Mesendoderm (in vitro differentiated cells): ENCODE results near the gene POLH.

ENCODE experiments used
- DNase-seq: peaks from one replicate; pipeline ENCODE4 v3.0.0; 2013
- H2AK5ac ChIP-seq: 2 replicates; pipeline ENCODE4 v1.6.1; 2013; ENCODE audit warnings: low read length, inconsistent platforms
- H2BK120ac ChIP-seq: 2 replicates; pipeline ENCODE4 v1.6.1; 2013; ENCODE audit warnings: low read depth, mild to moderate bottlenecking, low read length, moderate library complexity, mixed read lengths
- H2BK15ac ChIP-seq: replicated peaks from 2 replicates; pipeline ENCODE4 v1.6.1; 2013; ENCODE audit warnings: low read depth, mild to moderate bottlenecking, moderate library complexity
- H2BK5ac ChIP-seq: 2 replicates; pipeline ENCODE4 v1.6.1; 2013; ENCODE audit warnings: low read length, inconsistent platforms
- H3K18ac ChIP-seq: 2 replicates; pipeline ENCODE4 v1.6.1; 2013; ENCODE audit warnings: mild to moderate bottlenecking, low read length, mixed read lengths
- H3K23ac ChIP-seq: one replicate; pipeline ENCODE4 v1.6.1; 2013; ENCODE audit warnings: low read length
- H3K27ac ChIP-seq: 2 replicates; pipeline ENCODE4 v1.5.1; 2013; ENCODE audit warnings: low read depth, mild to moderate bottlenecking, inconsistent platforms, low read length, moderate library complexity
- H3K27me3 ChIP-seq: 2 replicates; pipeline ENCODE4 v1.6.1; 2013; ENCODE audit warnings: low read length, control low read depth, mild to moderate bottlenecking, inconsistent platforms; ENCODE audit not compliant: insufficient read depth, poor library complexity
- H3K36me3 ChIP-seq: 2 replicates; pipeline ENCODE4 v1.6.1; 2013; ENCODE audit warnings: low read length, inconsistent platforms; ENCODE audit not compliant: control insufficient read depth, insufficient read depth
- H3K4ac ChIP-seq: one replicate; pipeline ENCODE4 v1.6.1; 2013; ENCODE audit warnings: low read depth, mild to moderate bottlenecking, low read length, moderate library complexity
- H3K4me1 ChIP-seq: 2 replicates; pipeline ENCODE4 v1.6.1; 2013; ENCODE audit warnings: low read depth, low read length, inconsistent platforms; ENCODE audit not compliant: control insufficient read depth
- H3K4me2 ChIP-seq: 2 replicates; pipeline ENCODE4 v1.6.1; 2013; ENCODE audit warnings: low read length
- H3K4me3 ChIP-seq: 2 replicates; pipeline ENCODE4 v1.5.1; 2013; ENCODE audit warnings: mild to moderate bottlenecking, low read length
- H3K56ac ChIP-seq: one replicate; pipeline ENCODE4 v1.6.1; 2013; ENCODE audit warnings: low read length
- H3K79me1 ChIP-seq: 2 replicates; pipeline ENCODE4 v1.6.1; 2013; ENCODE audit warnings: low read length, inconsistent platforms
- H3K79me2 ChIP-seq: 2 replicates; pipeline ENCODE4 v1.6.1; 2013; ENCODE audit warnings: mild to moderate bottlenecking, low read length; ENCODE audit not compliant: control insufficient read depth, insufficient read depth
- H3K9ac ChIP-seq: 2 replicates; pipeline ENCODE4 v1.6.1; 2013; ENCODE audit warnings: low read length, inconsistent platforms
- H4K5ac ChIP-seq: one replicate; pipeline ENCODE4 v1.6.1; 2013; ENCODE audit warnings: low read length
- H4K8ac ChIP-seq: one replicate; pipeline ENCODE4 v1.6.1; 2013; ENCODE audit warnings: low read depth, mild to moderate bottlenecking, control low read depth, low read length, moderate library complexity
- WGBS: extraction: QIAGEN DNeasy Blood & Tissue Kit; methylation state at CpG from one replicate; pipeline ENCODE4 v1.1.7; 2013; ENCODE audit warnings: low lambda C conversion rate, missing lambda C conversion rate; ENCODE audit not compliant: insufficient coverage; ENCODE audit errors: extremely low coverage; 5-methylcytosine and 5-hydroxymethylcytosine counted together

POLH gene

DNA sequence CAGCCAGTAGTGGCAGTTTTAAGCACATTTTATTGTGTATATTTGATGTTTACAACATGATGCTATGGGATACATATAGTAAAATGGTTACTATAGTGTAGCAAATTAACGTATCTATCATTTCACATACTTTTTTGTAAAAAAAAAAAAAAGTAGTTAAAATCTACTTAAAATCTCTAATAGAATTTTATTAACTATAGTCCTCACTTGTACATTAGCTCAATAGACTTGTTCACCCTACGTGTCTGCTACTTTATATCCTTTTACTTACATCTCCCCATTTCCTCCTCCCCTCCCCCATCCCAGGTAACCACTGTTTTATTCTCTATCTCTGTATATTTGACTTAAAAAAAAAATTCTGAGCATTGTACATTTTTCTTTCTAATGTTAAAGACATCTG is 30.0 kb downstream of the POLH start:
- no peak overlapping the region for H3K23ac ChIP-seq
- no peak overlapping the region for H3K4me3 ChIP-seq
- peaks cover 3% of the 10 kb centered on the region for H3K36me3 ChIP-seq

DNA sequence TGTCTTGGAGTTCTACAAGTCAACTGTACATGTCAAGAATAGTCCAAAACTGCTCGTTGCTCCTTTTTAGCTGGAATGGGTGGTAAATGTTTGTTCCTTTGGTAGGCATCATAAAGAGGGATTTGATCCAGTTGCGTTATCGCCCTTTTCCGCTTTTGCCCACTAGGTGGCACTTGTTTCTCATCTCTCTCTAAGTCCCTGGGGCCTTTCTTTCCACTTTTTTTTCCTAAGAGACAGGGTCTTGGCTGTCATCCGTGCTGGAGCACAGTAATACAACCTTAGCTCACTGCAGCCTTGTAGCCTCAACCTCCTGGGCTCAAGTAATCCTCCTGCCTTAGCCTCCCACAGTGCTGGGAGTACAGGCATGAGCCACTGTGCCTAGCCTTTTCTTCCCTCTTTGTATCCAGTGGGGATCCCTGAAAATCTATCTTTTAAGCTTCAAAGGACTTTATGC is 32.4 kb downstream of the POLH start:
- peak; percentile 88 for DNase-seq
- H2BK120ac ChIP-seq = no peak overlapping the region
- no peak overlapping the region for H3K27ac ChIP-seq
- H3K4me2 ChIP-seq = no peak overlapping the region
- H4K8ac ChIP-seq = no peak overlapping the region
- H3K56ac ChIP-seq = no peak overlapping the region
- H2BK15ac ChIP-seq = no peak overlapping the region
- H3K9ac ChIP-seq = no peak overlapping the region
- H4K5ac ChIP-seq = no peak overlapping the region
- H3K18ac ChIP-seq = no peak overlapping the region
- H3K23ac ChIP-seq = no peak overlapping the region
- no CpG with 5 or more reads among the region's 5 CpGs for WGBS
- no peak overlapping the region for H3K4me3 ChIP-seq
- no peaks in the 10 kb centered on the region for H3K79me1 ChIP-seq
- H3K79me2 ChIP-seq = no peaks in the 10 kb centered on the region
- peaks cover 4% of the 10 kb centered on the region for H3K36me3 ChIP-seq
- no peak overlapping the region for H3K4ac ChIP-seq
- no peaks in the 10 kb centered on the region for H3K4me1 ChIP-seq
- no peak overlapping the region for H2BK5ac ChIP-seq
- no peaks in the 10 kb centered on the region for H3K27me3 ChIP-seq
- no peak overlapping the region for H2AK5ac ChIP-seq

More for the DNA sequence above, 30.0 kb downstream of the POLH start:
- Histone ChIP-seq H3K4me2 (no peak overlapping the region), H4K5ac (no peak overlapping the region), H3K56ac (no peak overlapping the region), H2AK5ac (no peak overlapping the region), H2BK5ac (no peak overlapping the region), H3K9ac (no peak overlapping the region), H3K4me1 (no peaks in the 10 kb centered on the region), H3K27me3 (no peaks in the 10 kb centered on the region), H3K79me1 (no peaks in the 10 kb centered on the region), H3K27ac (no peak overlapping the region), H2BK15ac (no peak overlapping the region), H3K79me2 (no peaks in the 10 kb centered on the region), H3K18ac (no peak overlapping the region), H3K4ac (no peak overlapping the region), H4K8ac (no peak overlapping the region), H2BK120ac (no peak overlapping the region)
- WGBS = 100% methylated on average over 1 of the region's 2 CpGs
- DNase-seq = no peak

DNA sequence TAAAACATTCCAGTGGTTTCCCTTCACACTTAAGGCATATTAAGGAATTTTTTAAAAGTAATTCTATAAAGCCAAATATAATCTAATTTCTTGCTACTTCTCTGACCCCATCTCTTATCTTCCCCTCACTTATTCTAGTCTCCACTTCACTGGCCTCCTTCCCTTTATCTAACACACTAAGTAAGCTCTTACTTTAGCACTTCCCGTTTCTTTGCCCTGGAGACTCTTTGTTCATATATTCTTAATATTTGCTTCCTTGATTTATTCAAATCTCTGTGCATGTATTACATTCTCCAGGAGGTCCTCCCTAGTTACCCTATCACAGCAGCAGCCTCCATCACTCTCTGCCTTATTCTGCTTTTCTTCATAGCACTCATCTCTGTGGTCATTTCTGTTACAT is 32.8 kb downstream of the POLH start:
- H2BK5ac ChIP-seq = no peak overlapping the region
- no peak overlapping the region for H3K27ac ChIP-seq
- H3K23ac ChIP-seq = no peak overlapping the region
- H3K36me3 ChIP-seq = peaks cover 4% of the 10 kb centered on the region
- H3K18ac ChIP-seq = no peak overlapping the region
- H3K9ac ChIP-seq = no peak overlapping the region
- no peak overlapping the region for H4K5ac ChIP-seq
- H2AK5ac ChIP-seq = no peak overlapping the region
- H3K4ac ChIP-seq = no peak overlapping the region
- H2BK120ac ChIP-seq = no peak overlapping the region
- H3K4me3 ChIP-seq = no peak overlapping the region
- no peak for DNase-seq
- no peaks in the 10 kb centered on the region for H3K79me1 ChIP-seq
- no peak overlapping the region for H3K56ac ChIP-seq
- H2BK15ac ChIP-seq = no peak overlapping the region
- H3K79me2 ChIP-seq = no peaks in the 10 kb centered on the region
- no peaks in the 10 kb centered on the region for H3K4me1 ChIP-seq
- no CpG with 5 or more reads among the region's 1 CpG for WGBS
- no peaks in the 10 kb centered on the region for H3K27me3 ChIP-seq
- no peak overlapping the region for H3K4me2 ChIP-seq
- H4K8ac ChIP-seq = no peak overlapping the region

GRCh38 chr6:43609402-43609801 is 33.4 kb downstream of the POLH start:
- Histone ChIP-seq H3K27ac (no peak overlapping the region), H2BK5ac (no peak overlapping the region), H3K79me1 (no peaks in the 10 kb centered on the region), H3K4ac (no peak overlapping the region), H3K79me2 (no peaks in the 10 kb centered on the region), H3K4me1 (no peaks in the 10 kb centered on the region), H4K8ac (no peak overlapping the region), H3K36me3 (peaks cover 4% of the 10 kb centered on the region), H3K18ac (no peak overlapping the region), H3K23ac (no peak overlapping the region), H2AK5ac (no peak overlapping the region), H3K4me3 (no peak overlapping the region), H3K4me2 (no peak overlapping the region), H2BK15ac (no peak overlapping the region), H3K56ac (no peak overlapping the region), H3K27me3 (no peaks in the 10 kb centered on the region), H2BK120ac (no peak overlapping the region), H4K5ac (no peak overlapping the region), H3K9ac (no peak overlapping the region)
- no peak for DNase-seq
- WGBS = no CpG with 5 or more reads among the region's 1 CpG

GRCh38 chr6:43610431-43610830 is 34.4 kb downstream of the POLH start:
- Histone ChIP-seq H3K27ac (no peak overlapping the region), H3K4me1 (no peaks in the 10 kb centered on the region), H3K27me3 (no peaks in the 10 kb centered on the region), H3K9ac (no peak overlapping the region), H2BK15ac (no peak overlapping the region), H3K4me3 (no peak overlapping the region), H3K23ac (no peak overlapping the region), H4K8ac (no peak overlapping the region), H2BK5ac (no peak overlapping the region), H3K56ac (no peak overlapping the region), H2BK120ac (no peak overlapping the region), H2AK5ac (no peak overlapping the region), H3K4ac (no peak overlapping the region), H3K18ac (no peak overlapping the region), H4K5ac (no peak overlapping the region), H3K79me1 (no peaks in the 10 kb centered on the region), H3K4me2 (no peak overlapping the region), H3K36me3 (peaks cover 4% of the 10 kb centered on the region), H3K79me2 (no peaks in the 10 kb centered on the region)
- no peak for DNase-seq
- no CpG with 5 or more reads among the region's 5 CpGs for WGBS

DNA sequence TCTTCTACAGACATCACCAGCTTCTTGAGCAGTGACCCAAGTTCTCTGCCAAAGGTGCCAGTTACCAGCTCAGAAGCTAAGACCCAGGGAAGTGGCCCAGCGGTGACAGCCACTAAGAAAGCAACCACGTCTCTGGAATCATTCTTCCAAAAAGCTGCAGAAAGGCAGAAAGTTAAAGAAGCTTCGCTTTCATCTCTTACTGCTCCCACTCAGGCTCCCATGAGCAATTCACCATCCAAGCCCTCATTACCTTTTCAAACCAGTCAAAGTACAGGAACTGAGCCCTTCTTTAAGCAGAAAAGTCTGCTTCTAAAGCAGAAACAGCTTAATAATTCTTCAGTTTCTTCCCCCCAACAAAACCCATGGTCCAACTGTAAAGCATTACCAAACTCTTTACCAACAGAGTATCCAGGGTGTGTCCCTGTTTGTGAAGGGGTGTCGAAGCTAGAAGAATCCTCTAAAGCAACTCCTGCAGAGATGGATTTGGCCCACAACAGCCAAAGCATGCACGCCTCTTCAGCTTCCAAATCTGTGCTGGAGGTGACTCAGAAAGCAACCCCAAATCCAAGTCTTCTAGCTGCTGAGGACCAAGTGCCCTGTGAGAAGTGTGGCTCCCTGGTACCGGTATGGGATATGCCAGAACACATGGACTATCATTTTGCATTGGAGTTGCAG is 37.9 kb downstream of the POLH start:
- Histone ChIP-seq H3K56ac (no peak overlapping the region), H2AK5ac (no peak overlapping the region), H3K79me2 (no peaks in the 10 kb centered on the region), H3K18ac (no peak overlapping the region), H2BK120ac (no peak overlapping the region), H4K8ac (no peak overlapping the region), H3K36me3 (peaks cover 4% of the 10 kb centered on the region), H3K79me1 (no peaks in the 10 kb centered on the region), H2BK15ac (no peak overlapping the region), H3K23ac (no peak overlapping the region), H2BK5ac (no peak overlapping the region), H3K4me2 (no peak overlapping the region), H3K4ac (no peak overlapping the region), H3K9ac (no peak overlapping the region), H3K27ac (no peak overlapping the region), H3K4me1 (no peaks in the 10 kb centered on the region), H3K4me3 (no peak overlapping the region), H3K27me3 (no peaks in the 10 kb centered on the region), H4K5ac (no peak overlapping the region)
- DNase-seq = no peak
- WGBS = no CpG with 5 or more reads among the region's 6 CpGs
